HTERT RPE-1 (cell line): ENCODE measurements around the gene EXOSC6.
"Not testable (repeated sequence)": the region's sequence is repeated elsewhere in the genome, so short reads cannot be mapped to it uniquely, and the experiment has no call there.

Experiments used
- in situ Hi-C: fragments of 300-500 bp; cut with MboI; formaldehyde crosslinking; loops from 4 replicates; pipeline ENCODE4 v1.14.3; 2020; ENCODE audit warnings: low sequenced_read_pairs

EXOSC6 gene

DNA sequence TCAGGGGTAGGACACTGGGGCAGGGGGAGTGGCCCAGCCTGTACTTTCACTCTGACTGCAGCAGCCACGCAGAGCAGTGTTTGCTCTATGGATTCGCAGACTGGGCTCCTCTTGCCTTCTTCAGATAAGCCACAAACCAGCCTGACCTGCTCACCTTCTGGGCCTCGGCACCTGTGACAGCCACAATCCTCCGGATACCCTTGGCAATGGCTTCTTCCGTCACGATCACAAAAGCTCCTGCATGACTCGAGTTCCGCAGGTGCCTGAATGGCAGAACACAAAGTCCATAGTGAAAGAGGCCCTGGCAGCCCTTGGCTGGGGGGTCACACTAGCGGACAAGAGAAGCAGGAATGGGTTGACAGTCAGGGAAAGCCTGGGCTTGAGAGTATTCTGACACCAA lies 3.8 kb upstream of the EXOSC6 start:
- in situ Hi-C loops, result no loop called here

- in situ Hi-C loops, result no loop called here
Measured at GRCh38 chr16:70254965-70255286, 3.2 kb upstream of the EXOSC6 start.

DNA sequence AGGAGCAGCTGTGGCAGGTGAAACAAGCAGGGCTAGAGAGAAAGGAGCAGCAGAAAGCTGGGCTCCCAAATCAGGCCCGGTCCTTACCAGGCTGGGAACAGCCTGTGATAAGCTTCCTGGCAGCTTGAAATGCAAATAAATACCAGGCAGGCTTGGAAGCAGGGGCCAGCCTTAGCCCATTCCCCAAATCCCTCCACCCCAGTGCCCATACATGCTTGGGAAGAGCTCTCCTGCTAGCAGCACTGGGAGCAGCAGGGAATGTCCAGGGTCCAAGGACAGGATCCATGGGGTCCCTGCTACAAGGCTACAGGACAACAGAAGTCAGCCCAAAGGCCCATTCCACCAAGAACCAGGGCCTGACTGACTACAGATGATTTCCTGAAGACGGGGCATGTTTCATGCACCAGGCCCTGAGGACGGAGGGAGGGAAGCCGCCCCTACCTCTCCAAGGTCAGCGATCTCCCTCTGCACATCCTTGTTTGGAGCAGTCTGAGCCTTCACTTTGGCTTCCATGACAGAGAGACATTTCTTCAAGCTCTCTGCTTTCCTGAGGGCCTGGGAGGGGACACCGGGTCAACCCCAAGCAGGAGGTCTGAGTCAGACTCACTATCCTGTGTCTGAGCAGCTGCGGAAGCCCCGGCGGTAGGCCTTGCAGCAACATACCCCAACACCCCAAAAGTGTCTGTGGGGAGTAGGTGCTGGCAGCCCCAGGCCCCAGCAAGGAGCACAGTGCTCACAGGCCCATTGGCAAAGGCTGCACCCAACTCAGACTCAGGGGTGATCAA lies 2.6 kb upstream of the EXOSC6 start:
- in situ Hi-C loops, result no loop called here

GRCh38 chr16:70253291-70254106 lies 1.8 kb upstream of the EXOSC6 start:
- in situ Hi-C loops, result no loop called here

DNA sequence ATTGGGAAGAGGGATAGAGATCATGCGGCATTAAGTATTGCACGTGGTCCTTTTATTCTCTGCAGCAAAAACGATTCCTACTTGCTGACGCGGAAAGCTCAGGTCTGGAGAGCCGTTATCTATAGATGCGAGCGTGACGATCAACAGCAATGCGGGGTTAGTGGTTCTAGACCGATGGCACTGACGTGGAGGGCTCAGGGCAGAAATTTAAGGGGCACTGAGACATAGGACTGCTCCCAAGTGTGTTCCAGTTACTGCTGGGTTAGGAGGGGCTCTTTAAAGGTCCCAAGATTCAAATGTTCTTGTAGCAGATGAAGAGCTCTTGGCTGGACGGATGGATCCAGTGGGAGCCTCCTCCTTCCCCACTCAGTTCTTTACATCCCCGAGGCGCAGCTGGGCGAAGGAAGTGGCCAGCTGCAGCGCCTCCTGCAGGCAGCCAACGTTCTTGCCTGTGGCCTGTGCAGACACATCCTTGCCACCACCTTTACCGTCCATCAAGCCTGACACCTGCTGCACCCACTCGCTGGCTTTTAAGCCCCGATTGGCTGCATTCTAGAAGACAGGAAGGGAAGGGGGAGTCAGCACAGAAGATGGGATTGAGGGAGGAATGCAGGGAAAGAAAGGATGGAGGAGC lies 732 bp upstream of the EXOSC6 start:
- in situ Hi-C loops, result no loop called here

DNA sequence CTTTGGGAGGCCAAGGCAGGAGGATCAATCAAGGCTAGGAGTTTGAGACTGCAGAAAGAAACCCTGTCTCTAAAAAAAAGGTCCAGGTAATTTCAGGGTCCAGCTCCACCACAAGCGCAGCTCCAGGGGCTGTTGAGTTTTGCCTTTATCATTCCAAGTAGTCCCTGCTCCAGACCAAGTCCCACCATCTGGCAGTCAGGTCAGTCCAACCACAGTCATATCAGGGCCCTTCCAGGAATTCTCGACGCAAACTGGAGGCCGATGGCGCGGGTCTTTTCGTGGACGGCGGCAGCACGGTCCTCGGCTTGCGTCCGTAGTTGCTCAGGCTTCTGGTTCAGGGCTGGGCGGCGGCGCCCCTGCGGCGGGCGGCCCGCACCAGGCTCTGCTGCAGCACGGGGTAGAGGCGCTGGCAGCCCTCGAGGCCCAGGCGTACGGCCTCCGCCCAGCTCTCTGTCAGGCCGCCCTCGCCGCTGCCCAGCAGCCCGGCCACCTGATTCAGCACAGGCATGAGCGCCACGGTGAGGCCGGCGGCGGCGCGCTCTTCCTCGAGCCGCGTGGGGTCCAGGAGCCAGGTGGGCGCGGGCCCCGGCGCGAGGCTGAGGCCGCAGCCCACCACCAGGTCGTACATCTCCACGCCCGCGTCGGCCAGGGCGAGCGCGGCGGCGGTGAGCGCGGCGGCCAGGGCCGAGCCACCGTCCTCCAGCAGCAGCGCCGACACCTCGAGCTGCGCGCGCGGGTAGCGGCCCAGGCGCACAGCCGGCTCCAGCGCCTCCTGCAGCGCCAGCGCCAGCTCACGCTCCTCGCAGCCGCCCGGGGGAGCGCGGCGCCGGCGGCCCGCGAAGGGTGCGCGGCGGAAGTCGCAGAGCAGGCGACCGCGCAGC lies 752 bp downstream of the EXOSC6 start:
- in situ Hi-C loops, result no loop called here

DNA sequence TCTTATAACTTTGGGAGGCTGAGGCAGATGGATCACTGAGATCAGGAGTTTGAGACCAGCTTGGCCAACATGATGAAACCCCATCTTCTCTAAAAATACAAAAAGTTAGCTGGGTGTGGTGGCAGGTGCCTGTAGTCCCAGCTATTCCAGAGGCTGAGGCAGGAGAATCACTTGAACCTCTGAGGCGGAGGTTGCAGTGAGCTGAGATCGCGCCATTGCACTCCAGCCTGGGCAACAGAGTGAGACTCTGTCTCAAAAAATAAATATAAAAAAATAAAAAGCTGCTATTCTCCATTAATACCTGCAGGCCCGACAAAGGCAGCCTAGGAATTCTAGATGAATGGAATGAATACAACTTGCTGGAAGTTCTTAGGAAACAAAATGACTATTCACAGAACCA lies 2.0 kb downstream of the EXOSC6 start:
- in situ Hi-C loops, result not testable (repeated sequence)

- in situ Hi-C loops, result not testable (repeated sequence)
Measured at GRCh38 chr16:70238773-70239172, 13.0 kb downstream of the EXOSC6 start.

GRCh38 chr16:70231831-70232230 lies 19.9 kb downstream of the EXOSC6 start:
- in situ Hi-C loops, result not testable (repeated sequence)

GRCh38 chr16:70226024-70226423 lies 25.7 kb downstream of the EXOSC6 start:
- in situ Hi-C loops, result not testable (repeated sequence)

GRCh38 chr16:70225430-70225829 lies 26.3 kb downstream of the EXOSC6 start:
- in situ Hi-C loops, result not testable (repeated sequence)

GRCh38 chr16:70224645-70225044 lies 27.1 kb downstream of the EXOSC6 start:
- in situ Hi-C loops, result not testable (repeated sequence)

DNA sequence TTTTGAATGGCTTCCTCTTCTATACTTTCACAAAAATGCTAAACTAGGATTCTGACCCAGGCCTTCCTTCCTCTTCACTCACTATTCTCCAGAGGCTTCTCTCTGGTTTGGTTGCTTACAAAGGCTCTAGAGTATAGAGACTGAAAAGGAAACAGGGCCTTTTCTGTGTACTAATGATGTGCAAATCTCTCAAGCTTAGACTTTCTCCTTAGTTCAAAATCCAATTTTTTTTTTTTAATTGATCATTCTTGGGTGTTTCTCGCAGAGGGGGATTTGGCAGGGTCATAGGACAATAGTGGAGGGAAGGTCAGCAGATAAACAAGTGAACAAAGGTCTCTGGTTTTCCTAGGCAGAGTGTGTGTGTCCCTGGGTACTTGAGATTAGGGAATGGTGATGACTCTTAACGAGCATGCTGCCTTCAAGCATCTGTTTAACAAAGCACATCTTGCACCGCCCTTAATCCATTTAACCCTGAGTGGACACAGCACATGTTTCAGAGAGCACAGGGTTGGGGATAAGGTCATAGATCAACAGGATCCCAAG lies 27.7 kb downstream of the EXOSC6 start:
- in situ Hi-C loops, result not testable (repeated sequence)

GRCh38 chr16:70223216-70223615 lies 28.5 kb downstream of the EXOSC6 start:
- in situ Hi-C loops, result not testable (repeated sequence)

DNA sequence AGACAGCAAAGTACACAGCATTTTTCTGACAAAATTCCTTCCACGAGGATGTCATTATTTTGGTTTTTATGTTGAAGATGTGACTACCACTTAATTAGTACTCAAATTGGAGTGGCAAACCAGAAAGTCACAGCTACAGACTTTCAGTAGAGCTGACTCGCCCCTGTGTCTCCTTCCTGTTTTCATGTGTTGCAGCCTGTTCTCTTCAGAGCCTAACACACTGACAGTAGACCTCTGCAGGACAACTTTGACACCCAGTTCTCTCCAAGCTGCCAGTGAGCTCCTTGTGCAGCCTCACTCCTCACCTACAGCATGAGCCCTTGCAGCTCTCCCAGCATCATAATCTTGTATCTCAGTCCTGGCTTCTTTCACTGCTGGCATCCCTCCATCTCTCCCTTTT lies 29.2 kb downstream of the EXOSC6 start:
- in situ Hi-C loops, result not testable (repeated sequence)

DNA sequence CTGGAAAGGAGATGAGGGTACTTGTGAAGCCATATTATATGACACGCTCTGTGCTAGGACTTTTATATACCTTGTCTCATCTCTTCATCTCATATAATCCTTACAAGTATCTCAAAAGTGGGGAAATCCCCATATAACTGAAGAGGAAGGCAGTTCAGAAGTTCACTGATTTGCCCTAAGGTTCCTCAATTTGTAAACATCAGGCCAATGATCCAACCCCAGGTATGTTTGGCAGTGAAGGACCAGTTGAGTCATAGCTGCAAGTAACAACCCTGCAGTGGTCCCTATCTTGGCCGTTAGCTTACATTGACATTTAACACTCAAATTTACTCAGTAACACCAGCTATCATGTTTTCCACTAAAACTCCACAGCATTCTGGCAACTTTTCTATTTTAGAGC lies 33.2 kb downstream of the EXOSC6 start:
- in situ Hi-C loops, result not testable (repeated sequence)

DNA sequence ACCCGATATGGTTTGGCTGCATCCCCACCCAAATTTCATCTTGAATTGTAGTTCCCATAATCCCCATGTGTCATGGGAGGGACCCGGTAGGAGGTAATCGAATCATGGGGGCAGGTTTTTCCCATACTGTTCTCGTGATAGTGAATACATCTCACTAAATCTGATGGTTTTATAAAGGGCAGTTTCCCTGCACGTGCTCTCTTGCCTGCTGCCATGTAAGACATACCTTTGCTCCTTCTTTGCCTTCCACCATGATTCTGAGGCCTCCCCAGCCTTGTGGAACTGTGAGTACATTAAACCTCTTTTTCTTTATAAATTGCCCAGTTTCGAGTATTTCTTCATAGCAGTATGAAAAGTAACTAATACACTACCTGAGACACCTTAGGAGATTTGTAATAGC lies 45.4 kb downstream of the EXOSC6 start:
- in situ Hi-C loops, result not testable (repeated sequence)

DNA sequence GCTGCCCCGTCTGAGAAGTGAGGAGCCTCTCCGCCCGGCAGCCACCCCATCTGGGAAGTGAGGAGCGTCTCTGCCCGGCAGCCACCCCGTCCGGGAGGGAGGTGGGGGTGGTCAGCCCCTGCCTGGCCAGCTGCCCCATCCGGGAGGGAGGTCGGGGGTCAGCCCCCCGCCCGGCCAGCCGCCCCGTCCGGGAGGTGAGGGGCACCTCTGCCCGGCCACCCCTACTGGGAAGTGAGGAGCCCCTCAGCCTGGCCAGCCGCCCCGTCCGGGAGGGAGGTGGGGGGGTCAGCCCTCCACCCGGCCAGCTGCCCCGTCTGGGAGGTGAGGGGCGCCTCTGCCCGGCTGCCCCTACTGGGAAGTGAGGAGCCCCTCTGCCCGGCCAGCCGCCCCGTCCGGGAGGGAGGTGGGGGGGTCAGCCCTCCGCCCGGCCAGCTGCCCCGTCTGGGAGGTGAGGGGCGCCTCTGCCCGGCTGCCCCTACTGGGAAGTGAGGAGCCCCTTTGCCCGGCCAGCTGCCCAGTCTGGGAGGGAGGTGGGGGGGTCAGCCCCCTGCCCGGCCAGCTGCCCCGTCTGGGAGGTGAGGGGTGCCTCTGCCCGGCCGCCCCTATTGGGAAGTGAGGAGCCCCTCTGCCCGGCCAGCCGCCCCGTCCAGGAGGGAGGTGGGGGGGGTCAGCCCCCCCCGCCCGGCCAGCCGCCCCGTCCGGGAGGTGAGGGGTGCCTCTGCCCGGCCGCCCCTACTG lies 46.9 kb downstream of the EXOSC6 start:
- in situ Hi-C loops, result not testable (repeated sequence)

DNA sequence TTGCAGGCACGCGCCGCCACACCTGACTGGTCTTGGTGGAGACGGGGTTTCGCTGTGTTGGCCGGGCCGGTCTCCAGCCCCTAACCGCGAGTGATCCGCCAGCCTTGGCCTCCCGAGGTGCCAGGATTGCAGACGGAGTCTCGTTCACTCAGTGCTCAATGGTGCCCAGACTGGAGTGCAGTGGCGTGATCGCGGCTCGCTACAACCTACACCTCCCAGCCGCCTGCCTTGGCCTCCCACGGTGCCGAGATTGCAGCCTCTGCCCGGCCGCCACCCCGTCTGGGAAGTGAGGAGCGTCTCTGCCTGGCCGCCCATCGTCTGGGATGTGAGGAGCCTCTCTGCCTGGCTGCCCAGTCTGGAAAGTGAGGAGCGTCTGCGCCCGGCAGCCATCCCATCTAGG lies 47.7 kb downstream of the EXOSC6 start:
- in situ Hi-C loops, result not testable (repeated sequence)

DNA sequence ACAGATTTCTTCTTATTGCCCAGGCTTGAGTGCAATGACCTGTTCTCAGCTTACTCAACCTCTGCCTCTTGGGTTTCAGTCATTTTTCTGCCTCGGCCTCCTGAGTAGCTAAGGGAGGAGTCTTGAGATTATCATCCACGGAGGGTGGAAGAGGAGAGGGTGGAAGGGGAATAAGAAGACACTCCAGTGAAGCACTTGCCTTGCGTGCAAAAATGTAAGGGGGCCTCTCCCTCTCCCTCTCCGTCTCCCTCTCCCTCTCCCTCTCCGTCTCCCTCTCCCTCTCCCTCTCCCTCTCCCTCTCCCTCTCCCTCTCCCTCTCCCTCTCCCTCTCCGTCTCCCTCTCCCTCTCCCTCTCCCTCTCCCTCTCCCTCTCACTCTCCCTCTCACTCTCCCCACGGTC lies 48.2 kb downstream of the EXOSC6 start:
- in situ Hi-C loops, result not testable (repeated sequence)
